Measurements from ENCODE around the gene CNTN1. TPM values are rescaled to one million over a fixed set of nuclear protein-coding genes. Genes with fewer than 3 reads are reported as not detected.

Gene CNTN1
- total RNA-seq, 1 experiment from 2014 or later, result 44.9 TPM

GRCh38 chr12:41092115-41092514, 399.9 kb downstream of the CNTN1 start:
- no peak for DNase-seq (ENCODE audit: extremely low read depth, low read depth)

- no peak for DNase-seq (ENCODE audit: extremely low read depth, low read depth)
These were observed 404.6 kb downstream of the CNTN1 start for GRCh38 chr12:41096797-41097196.

GRCh38 chr12:41100572-41100971, 408.3 kb downstream of the CNTN1 start:
- DNase-seq (ENCODE audit: extremely low read depth, low read depth), result no peak

GRCh38 chr12:41101806-41102205, 409.6 kb downstream of the CNTN1 start:
- DNase-seq (ENCODE audit: extremely low read depth, low read depth), result no peak

GRCh38 chr12:41103614-41104013, 411.4 kb downstream of the CNTN1 start:
- no peak for DNase-seq (ENCODE audit: extremely low read depth, low read depth)

- no peak for DNase-seq (ENCODE audit: extremely low read depth, low read depth)
These were observed 414.1 kb downstream of the CNTN1 start for GRCh38 chr12:41106315-41106714.

- DNase-seq (ENCODE audit: extremely low read depth, low read depth), result no peak
These were observed 415.8 kb downstream of the CNTN1 start for GRCh38 chr12:41108032-41108431.

- DNase-seq (ENCODE audit: extremely low read depth, low read depth), result no peak
These were observed 420.7 kb downstream of the CNTN1 start for GRCh38 chr12:41112903-41113302.

GRCh38 chr12:41120211-41120610, 428.0 kb downstream of the CNTN1 start:
- no peak for DNase-seq (ENCODE audit: extremely low read depth, low read depth)

GRCh38 chr12:41121374-41121773, 429.1 kb downstream of the CNTN1 start:
- no peak for DNase-seq (ENCODE audit: extremely low read depth, low read depth)
